Ovary (tissue), 9 donors: Measurements from ENCODE around the gene DOK3. TPM values are rescaled to one million over a fixed set of nuclear protein-coding genes. Genes with fewer than 3 reads are reported as not detected.

Experiments used
- DNase-seq, 5 donors: peaks; one replicate each; pipeline ENCODE4 v3.0.0-alpha.2; 2019 to 2020
- H3K27ac ChIP-seq, 2 donors: fragments of 200-600 bp; one replicate each; pipeline versions ENCODE4 v1.5.1 to v1.8.0; 2019 to 2022
- H3K27me3 ChIP-seq: fragments of 200-600 bp; one replicate; pipeline ENCODE4 v1.8.0; 2022
- H3K36me3 ChIP-seq: fragments of 200-600 bp; sonication (generic); one replicate; pipeline ENCODE4 v1.5.1; 2019
- H3K4me1 ChIP-seq: one replicate; pipeline ENCODE4 v1.8.1; 2013; ENCODE audit warnings: mild to moderate bottlenecking, moderate library complexity; ENCODE audit not compliant: insufficient read depth
- H3K4me3 ChIP-seq: fragments of 200-600 bp; sonication (generic); one replicate; pipeline ENCODE4 v1.5.1; 2017
- H3K9me3 ChIP-seq, 2 donors: fragments of 200-600 bp in 1 of 2; sonication (generic) in 1 of 2; one replicate each; pipeline versions ENCODE4 v1.5.1 to v1.8.1; 2013 to 2019; ENCODE audit warnings: mild to moderate bottlenecking in 1 of 2, moderate library complexity in 1 of 2
- CTCF ChIP-seq, 3 donors: fragments of 450-650 bp in 2 of 3; fragments of 200-600 bp in 1 of 3; IDR thresholded peaks; one replicate each; pipeline versions ENCODE4 v1.5.1 to v1.8.0; 2016 to 2022; ENCODE audit warnings: antibody characterized with exemption in 3 of 3, mild to moderate bottlenecking in 1 of 3
- EP300 ChIP-seq: sonication (generic); formaldehyde crosslinking; IDR thresholded peaks from one replicate; pipeline ENCODE4 v1.6.1; 2017; ENCODE audit warnings: antibody characterized with exemption
- POLR2A ChIP-seq: fragments of 450-650 bp; IDR thresholded peaks from one replicate; pipeline ENCODE4 v1.6.1; 2017; ENCODE audit warnings: antibody characterized with exemption, mild to moderate bottlenecking, moderate library complexity
- WGBS, 3 donors: extraction: QIAGEN DNeasy Blood & Tissue Kit in 1 of 3; methylation state at CpG; one replicate each; pipeline versions ENCODE4 v1.1.5 to v1.1.7; 2013 to 2017; 5-methylcytosine and 5-hydroxymethylcytosine counted together
- intact Hi-C, 4 donors: fragments of 100-400 bp; cut with DNase I; formaldehyde crosslinking; loops; one replicate each; pipeline versions ENCODE4 v1.11.0 to v1.15.1; 2022 to 2023
- polyA plus RNA-seq, 2 donors: library from polyadenylated mRNA; stranded (reverse); fragments of 200-250 nt in 1 of 2; fragments of 350-450 nt in 1 of 2; fragmentation: Illumina TruSeq in 1 of 2; extraction: RNeasy Lipid Tissue Mini Kit (QIAGEN cat#74804) in 1 of 2; gene quantifications; one replicate each; pipeline ENCODE4 v1.2.3, GENCODE V29; 2013 to 2014
- total RNA-seq, 7 donors: library from RNA; depleted of rRNA in 2 of 7; stranded (reverse); fragments of >200 nt in 2 of 7; fragmentation: NEBNext Ultra II Directional in 3 of 7; extraction: Animal tissue kit (Norgen Biotek cat#: 25700) in 3 of 7; gene quantifications; one replicate each; pipeline versions ENCODE4 v1.1.0 to v1.2.4, GENCODE V29; 2016 to 2023
- donor health status: DM: no; HTN: no; CAD: no; lungs with moderate emphysema.
- donor health status: DM: no; HTN: no; CAD: no.
- donor health status: Bipolar disorder and iron deficiency.
- donor health status: DM: yes; HTN: yes; CAD: no.
- donor health status: DM: no; HTN: no; CAD: no.
- donor health status: DM: yes; HTN: yes; CAD: no.

DOK3 gene
- total and polyA plus RNA-seq, 9 donors, result 1.3 to 7.2 (median 2.5) TPM

- no peaks in the 10 kb centered on the region for H3K27me3 ChIP-seq
- H3K4me3 ChIP-seq, result no peak overlapping the region
- WGBS, 3 donors, result 78 to 83% (median 78%) methylated on average over 9 of the region's 9 CpGs
- no peaks in the 10 kb centered on the region for H3K4me1 ChIP-seq
- no peak for TF ChIP-seq EP300
- TF ChIP-seq POLR2A, result no peak
- TF ChIP-seq CTCF (IDR thresholded peaks at IDR 0.05), result no peak
- no peak for DNase-seq
- H3K9me3 ChIP-seq, result no peaks in the 10 kb centered on the region
- intact Hi-C loops, result loop anchor here in 1 of 4 donors (10.0 kb wide), 1 partner anchor 192 kb away; the partner anchor contains the start of gene MXD3
- H3K27ac ChIP-seq, result no peak overlapping the region
- no peaks in the 10 kb centered on the region for H3K36me3 ChIP-seq
Measured at GRCh38 chr5:177507165-177507564, 2.5 kb downstream of the DOK3 start.

GRCh38 chr5:177505075-177505474 is 4.6 kb downstream of the DOK3 start:
- DNase-seq, result no peak
- no peaks in the 10 kb centered on the region for H3K36me3 ChIP-seq

GRCh38 chr5:177504086-177505056 is 5.3 kb downstream of the DOK3 start:
- 89 to 92% (median 90%) methylated on average over 39 to 47 of the region's 47 CpGs for WGBS, 3 donors
- H3K27me3 ChIP-seq, result no peaks in the 10 kb centered on the region
- H3K4me3 ChIP-seq, result no peak overlapping the region
- H3K36me3 ChIP-seq, result no peaks in the 10 kb centered on the region
- no peak overlapping the region for H3K27ac ChIP-seq
- TF ChIP-seq EP300 (no peak), CTCF (IDR thresholded peaks at IDR 0.05) (no peak), POLR2A (no peak)
- intact Hi-C loops, result loop anchor here in 3 of 4 donors (5.0 to 10.0 kb wide), 2 partner anchors 112 to 190 kb away; partner anchors contain the start of gene MXD3 (in 1 of the 3)
- H3K4me1 ChIP-seq, result no peaks in the 10 kb centered on the region
- DNase-seq, result no peak
- no peaks in the 10 kb centered on the region for H3K9me3 ChIP-seq

More at GRCh38 chr5:177505075-177505474, 4.6 kb downstream of the DOK3 start:
- Histone ChIP-seq H3K4me3 (no peak overlapping the region), H3K27ac (no peak overlapping the region), H3K4me1 (no peaks in the 10 kb centered on the region), H3K27me3 (no peaks in the 10 kb centered on the region), H3K9me3 (no peaks in the 10 kb centered on the region)
- intact Hi-C loops, result loop anchor here in 1 of 4 donors (10.0 kb wide), 1 partner anchor 190 kb away; the partner anchor contains the start of gene MXD3
- WGBS, 3 donors, result 87 to 95% (median 93%) methylated on average over 4 of the region's 4 CpGs
- TF ChIP-seq CTCF (IDR thresholded peaks at IDR 0.05), result no peak
- TF ChIP-seq EP300, result no peak
- no peak for TF ChIP-seq POLR2A

- Histone ChIP-seq H3K36me3 (no peaks in the 10 kb centered on the region), H3K9me3 (no peaks in the 10 kb centered on the region), H3K4me3 (no peak overlapping the region), H3K4me1 (no peaks in the 10 kb centered on the region), H3K27ac (no peak overlapping the region), H3K27me3 (no peaks in the 10 kb centered on the region)
- WGBS, 3 donors, result 83 to 89% (median 85%) methylated on average over 20 to 24 of the region's 24 CpGs
- no peak for DNase-seq
- intact Hi-C loops, result loop anchor here in 3 of 4 donors (5.0 to 10.0 kb wide), 2 partner anchors 111 to 189 kb away; partner anchors contain the start of gene MXD3 (in 1 of the 3)
- TF ChIP-seq POLR2A (no peak), CTCF (IDR thresholded peaks at IDR 0.05) (no peak), EP300 (no peak)
Measured at GRCh38 chr5:177503351-177504085, 6.1 kb downstream of the DOK3 start.
